Thoracic aorta (tissue), 2 donors: Measurements from ENCODE around the gene MCM9. TPM values are rescaled to one million over a fixed set of nuclear protein-coding genes. Genes with fewer than 3 reads are reported as not detected.

Source experiments
- ATAC-seq: fragments of 150-250 bp; one replicate; pipeline ENCODE4 v1.8.0; 2017; ENCODE audit warnings: low read depth; ENCODE audit not compliant: insufficient number of reproducible peaks, low FRiP score
- DNase-seq: peaks from one replicate; pipeline ENCODE4 v3.0.0-alpha.2; 2020; ENCODE audit warnings: low spot score
- H3K27ac ChIP-seq, 2 donors: fragments of 200-600 bp; sonication (generic); 1 replicate in 1 of 2; 2 replicates in 1 of 2; pipeline ENCODE4 v1.5.1; 2016; ENCODE audit warnings: mild to moderate bottlenecking in 2 of 2, moderate library complexity in 2 of 2
- H3K27me3 ChIP-seq: fragments of 200-600 bp; sonication (generic); replicated peaks from 2 replicates; pipeline ENCODE4 v1.6.0; 2016; ENCODE audit warnings: mild to moderate bottlenecking; ENCODE audit not compliant: insufficient read depth
- H3K36me3 ChIP-seq: fragments of 200-600 bp; sonication (generic); one replicate; pipeline ENCODE4 v1.5.1; 2016
- H3K4me1 ChIP-seq, 2 donors: fragments of 200-600 bp; sonication (generic); 1 replicate in 1 of 2; 2 replicates in 1 of 2; pipeline versions ENCODE4 v1.5.1 to v1.6.0; 2016; ENCODE audit warnings: low read depth in 2 of 2, mild to moderate bottlenecking in 1 of 2; ENCODE audit not compliant: control insufficient read depth in 1 of 2
- H3K4me3 ChIP-seq: fragments of 200-600 bp; sonication (generic); 2 replicates; pipeline ENCODE4 v1.5.1; 2016; ENCODE audit warnings: mild to moderate bottlenecking
- H3K9me3 ChIP-seq: fragments of 200-600 bp; sonication (generic); 2 replicates; pipeline ENCODE4 v1.5.1; 2016
- CTCF ChIP-seq: fragments of 200-600 bp; sonication (generic); IDR thresholded peaks from one replicate; pipeline ENCODE4 v1.5.1; 2019; ENCODE audit warnings: antibody characterized with exemption
- total RNA-seq, 2 donors: library from RNA; depleted of rRNA; stranded (reverse); fragments of >200 nt; gene quantifications; one replicate each; pipeline versions ENCODE4 v1.1.0 to v1.2.3, GENCODE V29; 2016

MCM9 gene
- total RNA-seq, 2 donors from 2014 or later: 14.1 to 22.2 TPM

DNA sequence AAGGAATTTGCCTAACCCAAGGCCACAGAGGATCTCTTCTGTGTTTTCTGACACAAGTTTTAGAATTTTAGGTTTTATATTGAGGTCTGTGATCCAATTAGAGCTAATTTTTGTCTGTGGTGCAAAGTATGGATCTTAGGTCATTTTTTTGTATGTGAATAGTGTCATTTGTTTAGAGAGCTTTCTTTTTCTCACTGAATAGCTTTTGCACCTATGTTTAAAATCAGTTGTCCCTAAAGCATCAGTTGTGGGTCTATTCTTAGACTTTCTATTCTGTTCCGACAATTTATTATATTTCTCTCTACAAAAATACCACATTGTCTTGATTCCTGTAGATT lies 341 bp upstream of the MCM9 start:
- Histone ChIP-seq H3K27me3 (no peaks in the 10 kb centered on the region), H3K4me1 (peaks cover 0 to 4% of the 10 kb centered on the region in 2 donors), H3K9me3 (no peaks in the 10 kb centered on the region), H3K4me3 (peak overlapping the region; percentile 93), H3K27ac (peak overlapping the region; percentile 94 to 96), H3K36me3 (no peaks in the 10 kb centered on the region)
- ATAC-seq (no peak), DNase-seq (no peak)
- TF ChIP-seq CTCF: no peak

DNA sequence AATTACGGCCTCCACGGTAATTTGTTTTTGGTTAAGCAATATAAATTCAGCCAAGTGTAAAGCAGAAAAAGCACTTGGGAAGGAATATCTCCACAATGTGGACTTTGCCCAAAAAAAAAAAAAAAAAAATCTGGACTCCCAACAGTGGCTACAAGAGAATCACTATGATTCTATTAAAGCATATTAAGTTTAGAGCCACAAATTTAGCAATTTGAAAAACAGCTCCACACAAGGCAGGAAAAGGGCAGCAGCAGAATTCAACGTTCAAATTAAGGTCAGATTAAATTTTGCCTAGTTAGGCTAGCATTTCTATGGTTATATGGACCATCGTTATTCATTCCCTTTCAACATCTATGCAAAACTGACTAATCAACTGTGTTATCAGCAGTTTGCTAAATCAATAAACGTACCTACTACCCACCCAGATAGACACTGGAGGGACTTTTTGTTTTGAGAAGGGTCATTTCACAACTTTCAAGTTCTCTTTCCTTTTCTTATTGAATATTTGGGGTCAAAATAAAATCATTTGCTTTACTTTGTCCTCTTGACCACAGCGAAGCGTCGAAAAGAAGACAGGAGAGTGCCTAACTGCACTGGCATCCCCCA lies 1.0 kb downstream of the MCM9 start:
- Histone ChIP-seq H3K36me3 (no peaks in the 10 kb centered on the region), H3K4me1 (peaks cover 0 to 4% of the 10 kb centered on the region in 2 donors), H3K4me3 (peak overlapping the region; percentile 93), H3K27me3 (no peaks in the 10 kb centered on the region), H3K9me3 (no peaks in the 10 kb centered on the region), H3K27ac (peak overlapping the region in 1 of 2 donors; percentile 94)
- TF ChIP-seq CTCF: no peak
- ATAC-seq (no peak), DNase-seq (no peak)

DNA sequence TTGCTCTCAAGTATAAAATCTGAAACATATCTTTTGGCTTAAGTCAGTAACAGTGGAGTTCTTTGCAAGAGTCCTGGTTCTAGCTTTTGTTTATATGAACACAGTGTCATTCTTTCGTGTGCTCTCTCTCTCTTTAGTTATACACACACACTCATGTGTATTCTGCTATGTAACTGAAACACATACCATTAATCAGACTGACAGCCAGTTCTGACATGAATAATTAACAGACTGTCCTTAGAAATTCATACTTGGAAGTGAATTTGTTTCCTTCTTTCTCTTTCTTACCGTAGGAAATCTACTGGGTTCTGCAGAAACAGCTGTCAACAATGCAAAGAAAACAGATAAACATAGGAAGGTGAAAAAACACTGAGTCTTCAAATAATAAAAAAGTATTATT lies 2.5 kb downstream of the MCM9 start:
- H3K27me3 ChIP-seq: no peaks in the 10 kb centered on the region
- H3K27ac ChIP-seq: no peak overlapping the region
- no peaks in the 10 kb centered on the region for H3K36me3 ChIP-seq
- ATAC-seq: no peak
- H3K4me1 ChIP-seq: peaks cover 0 to 4% of the 10 kb centered on the region in 2 donors
- no peak for TF ChIP-seq CTCF
- H3K4me3 ChIP-seq: no peak overlapping the region
- no peak for DNase-seq
- H3K9me3 ChIP-seq: no peaks in the 10 kb centered on the region

GRCh38 chr6:118931436-118931835 lies 3.5 kb downstream of the MCM9 start:
- no peak for TF ChIP-seq CTCF
- no peak for DNase-seq
- no peaks in the 10 kb centered on the region for H3K36me3 ChIP-seq

GRCh38 chr6:118930680-118931079 lies 4.3 kb downstream of the MCM9 start:
- H3K4me3 ChIP-seq: no peak overlapping the region
- H3K27ac ChIP-seq: no peak overlapping the region
- no peaks in the 10 kb centered on the region for H3K27me3 ChIP-seq
- no peaks in the 10 kb centered on the region for H3K36me3 ChIP-seq
- no peaks in the 10 kb centered on the region for H3K9me3 ChIP-seq
- no peaks in the 10 kb centered on the region for H3K4me1 ChIP-seq
- TF ChIP-seq CTCF: no peak
- ATAC-seq: no peak
- DNase-seq: no peak

More at GRCh38 chr6:118931436-118931835, 3.5 kb downstream of the MCM9 start:
- H3K9me3 ChIP-seq: no peaks in the 10 kb centered on the region
- H3K4me1 ChIP-seq: peaks cover 0 to 4% of the 10 kb centered on the region in 2 donors
- ATAC-seq: no peak
- no peak overlapping the region for H3K27ac ChIP-seq
- H3K27me3 ChIP-seq: no peaks in the 10 kb centered on the region
- no peak overlapping the region for H3K4me3 ChIP-seq
